Heart right ventricle (tissue), 16 donors: ENCODE measurements around the gene LRR1. TPM values are rescaled to one million over a fixed set of nuclear protein-coding genes. Genes with fewer than 3 reads are reported as not detected.

Experiments
- ATAC-seq, 8 donors: fragments of 200-7000 bp; cut with Tn5 transposase; one replicate each; pipeline ENCODE4 v1.9.1; 2020; ENCODE audit warnings: mild to moderate bottlenecking in 8 of 8, moderate library complexity in 8 of 8, moderate number of reproducible peaks in 1 of 8
- DNase-seq, 2 donors: peaks; one replicate each; pipeline ENCODE4 v3.0.0-alpha.2; 2020
- H3K27ac ChIP-seq, 10 donors: fragments of 200-600 bp; sonication (generic) in 2 of 10; one replicate each; pipeline versions ENCODE4 v1.5.0 to v1.8.0; 2020 to 2022; ENCODE audit warnings: mild to moderate bottlenecking in 3 of 10
- H3K27me3 ChIP-seq, 7 donors: fragments of 200-600 bp; one replicate each; pipeline ENCODE4 v1.8.0; 2021 to 2022; ENCODE audit warnings: mild to moderate bottlenecking in 2 of 7
- H3K36me3 ChIP-seq, 9 donors: fragments of 200-600 bp; sonication (generic) in 1 of 9; one replicate each; pipeline versions ENCODE4 v1.5.0 to v1.8.0; 2020 to 2022; ENCODE audit warnings: mild to moderate bottlenecking in 2 of 9
- H3K4me1 ChIP-seq, 9 donors: fragments of 200-600 bp; sonication (generic) in 1 of 9; one replicate each; pipeline versions ENCODE4 v1.5.0 to v1.8.0; 2020 to 2022; ENCODE audit warnings: mild to moderate bottlenecking in 4 of 9
- H3K4me3 ChIP-seq, 10 donors: fragments of 200-600 bp; sonication (generic) in 2 of 10; one replicate each; pipeline versions ENCODE4 v1.5.0 to v1.8.0; 2020 to 2022; ENCODE audit warnings: mild to moderate bottlenecking in 7 of 10, moderate library complexity in 2 of 10
- H3K9me3 ChIP-seq, 11 donors: fragments of 200-600 bp in 10 of 11; sonication (generic) in 2 of 11; one replicate each; pipeline versions ENCODE4 v1.5.0 to v1.8.0; 2013 to 2022; ENCODE audit warnings: mild to moderate bottlenecking in 2 of 11, control low read depth in 1 of 11, moderate library complexity in 1 of 11
- CTCF ChIP-seq, 9 donors: fragments of 200-600 bp; sonication (generic) in 2 of 9; IDR thresholded peaks; one replicate each; pipeline versions ENCODE4 v1.5.0 to v1.8.0; 2021 to 2022; ENCODE audit warnings: antibody characterized with exemption in 9 of 9, mild to moderate bottlenecking in 5 of 9, moderate library complexity in 1 of 9
- WGBS, 2 donors: extraction: QIAGEN DNeasy Blood & Tissue Kit; methylation state at CpG; one replicate each; pipeline ENCODE4 v1.1.7; 2013; ENCODE audit warnings: inconsistent platforms in 1 of 2; 5-methylcytosine and 5-hydroxymethylcytosine counted together
- intact Hi-C, 10 donors: fragments of 100-400 bp; cut with DNase I; formaldehyde crosslinking; loops; one replicate each; pipeline versions ENCODE4 v1.11.1 to v1.14.2; 2022
- polyA plus RNA-seq, 2 donors: library from polyadenylated mRNA; stranded (reverse); fragments of 200-250 nt; gene quantifications; one replicate each; pipeline ENCODE4 v1.2.3, GENCODE V29; 2013
- total RNA-seq, 10 donors: library from RNA; stranded (reverse); fragmentation: NEBNext Ultra II Directional in 3 of 10; extraction: Animal tissue kit (Norgen Biotek cat#: 25700) in 3 of 10; gene quantifications; one replicate each; pipeline versions ENCODE4 v1.2.1 to v1.2.4, GENCODE V29; 2021 to 2023
- donor health status: Arrhythmogenic right ventricular cardiomyopathy.
- donor health status: ischemic (EF 13 %, LVEDD 7.1; RV severe dilation, severe dysfunction).
- donor health status: healthy with polysubstance abuse.
- donor health status: DM: no; HTN: yes; CAD: no.
- donor health status: DM: no; HTN: no; CAD: no.
- donor health status: ischemic (EF 25% LVEDD 6.9; RV normal size, moderate dysfunction).
- donor health status: ischemic (EF 25% LVEDD 5.7; RV mildly dilated, moderate dysfunction).
- donor health status: healthy.
- donor health status: DM: yes; HTN: yes; CAD: no.
- donor health status: Ischemic cardiomyopathy.
- donor health status: ischemic (EF 35%, LVEDD 5.7; RV mildly dilated, moderate dysfunction).
- donor health status: nonischemic (EF 11% LVEDD 7.7; RV severe dilation, severe dysfunction).
- donor health status: DM: yes; HTN: yes; CAD: no.
- donor health status: PGD.
- donor health status: ischemic (EF 29% LVEDD 5.4; RV normal size, mild dysfunction).
- donor health status: nonischemic (EF 23%, LVEDD 6.1; RV moderate dilation, normal function).

Gene LRR1
- total and polyA plus RNA-seq, 12 donors: 2.7 to 38.4 (median 6.5) TPM

DNA sequence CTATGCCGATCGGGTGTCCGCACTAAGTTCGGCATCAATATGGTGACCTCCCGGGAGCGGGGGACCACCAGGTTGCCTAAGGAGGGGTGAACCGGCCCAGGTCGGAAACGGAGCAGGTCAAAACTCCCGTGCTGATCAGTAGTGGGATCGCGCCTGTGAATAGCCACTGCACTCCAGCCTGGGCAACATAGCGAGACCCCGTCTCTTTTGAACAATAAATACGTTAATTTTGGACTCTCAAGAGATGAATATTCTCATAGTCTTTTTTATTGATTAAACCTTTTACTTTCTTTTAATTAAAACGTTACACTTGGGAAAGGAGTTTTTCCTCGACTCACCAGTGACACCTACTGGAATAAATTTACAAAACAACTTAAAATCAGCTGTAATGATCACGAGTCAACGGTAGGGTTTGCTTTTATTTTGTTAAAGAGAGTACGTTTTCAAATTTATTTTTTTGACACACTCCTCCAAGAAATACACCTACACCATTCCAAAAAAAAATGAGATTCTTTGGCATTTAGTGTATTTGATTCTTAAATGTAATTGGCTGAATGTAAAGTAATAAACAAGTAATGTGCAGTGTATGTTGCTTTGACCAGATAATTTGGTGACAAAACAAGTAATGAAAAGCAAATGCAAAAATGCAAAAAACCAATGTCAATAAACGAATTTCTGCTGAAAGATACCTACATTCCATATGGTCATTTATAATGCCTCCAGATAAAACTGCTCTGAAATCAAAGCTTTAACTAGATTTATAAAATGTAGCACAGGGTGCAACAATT is 11.9 kb upstream of the LRR1 start:
- H3K27me3 ChIP-seq: no peaks in the 10 kb centered on the region
- peaks cover 4 to 41% (median 20%) of the 10 kb centered on the region in 9 donors for H3K4me1 ChIP-seq
- no peaks in the 10 kb centered on the region for H3K9me3 ChIP-seq
- intact Hi-C loops: no loop called here
- TF ChIP-seq CTCF (IDR thresholded peaks at IDR 0.05): peak; percentile 73 to 90 (median 82)
- 0 to 2% methylated on average over 11 to 12 of the region's 21 CpGs for WGBS, 2 donors
- H3K27ac ChIP-seq: peak overlapping the region; percentile 84 to 97 (median 93)
- peak overlapping the region in 9 of 10 donors; percentile 77 to 99 (median 89) for H3K4me3 ChIP-seq
- H3K36me3 ChIP-seq: peaks cover 0 to 29% (median 8%) of the 10 kb centered on the region in 9 donors
- ATAC-seq (peak; percentile 2 to 48 (median 22)), DNase-seq (peak in 1 of 2 donors; percentile 20)

DNA sequence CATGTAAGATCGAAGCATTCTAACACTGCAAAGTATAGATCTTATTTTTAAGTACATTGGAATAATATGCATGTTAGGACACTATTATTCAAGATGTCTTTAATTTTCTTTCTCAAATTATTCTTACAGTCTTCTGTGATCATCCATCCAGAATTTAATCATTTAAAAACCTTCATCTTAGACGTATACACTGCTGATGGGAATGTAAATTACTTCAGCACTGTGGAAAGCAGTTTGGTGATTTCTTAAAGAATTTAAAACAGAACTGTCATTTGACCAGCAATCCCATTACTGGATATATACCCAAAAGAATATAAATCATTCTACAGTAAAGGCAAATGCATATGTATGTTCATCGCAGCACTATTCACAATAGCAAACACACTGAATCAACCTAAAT is 9.4 kb upstream of the LRR1 start:
- no peak overlapping the region for H3K27ac ChIP-seq
- DNase-seq (no peak), ATAC-seq (no peak)
- H3K4me3 ChIP-seq: no peak overlapping the region
- intact Hi-C loops: no loop called here
- H3K4me1 ChIP-seq: peaks cover 4 to 20% (median 17%) of the 10 kb centered on the region in 9 donors
- WGBS, 2 donors: 88 to 93% methylated on average over 3 of the region's 3 CpGs
- H3K27me3 ChIP-seq: no peaks in the 10 kb centered on the region
- peaks cover 0 to 6% (median 0%) of the 10 kb centered on the region in 9 donors for H3K36me3 ChIP-seq
- TF ChIP-seq CTCF (IDR thresholded peaks at IDR 0.05): no peak
- H3K9me3 ChIP-seq: no peaks in the 10 kb centered on the region

- H3K9me3 ChIP-seq: no peaks in the 10 kb centered on the region
- ATAC-seq (no peak), DNase-seq (no peak)
- 71 to 75% methylated on average over 3 of the region's 3 CpGs for WGBS, 2 donors
- no peak for TF ChIP-seq CTCF (IDR thresholded peaks at IDR 0.05)
- no peaks in the 10 kb centered on the region for H3K36me3 ChIP-seq
- no peak overlapping the region for H3K4me3 ChIP-seq
- H3K27ac ChIP-seq: no peak overlapping the region
- H3K4me1 ChIP-seq: peaks cover 0 to 32% (median 21%) of the 10 kb centered on the region in 9 donors
- intact Hi-C loops: no loop called here
- no peaks in the 10 kb centered on the region for H3K27me3 ChIP-seq
These were observed 5.7 kb upstream of the LRR1 start for GRCh38 chr14:49593016-49593415.

- intact Hi-C loops: no loop called here
- Histone ChIP-seq H3K36me3 (no peaks in the 10 kb centered on the region), H3K4me1 (peaks cover 5 to 32% (median 21%) of the 10 kb centered on the region in 9 donors), H3K9me3 (no peaks in the 10 kb centered on the region), H3K27ac (peak overlapping the region in 6 of 10 donors; percentile 16 to 65 (median 36)), H3K4me3 (peak overlapping the region in 1 of 10 donors; percentile 6), H3K27me3 (no peaks in the 10 kb centered on the region)
- WGBS, 2 donors: 7 to 19% methylated on average over 4 of the region's 4 CpGs
- TF ChIP-seq CTCF (IDR thresholded peaks at IDR 0.05): no peak
- peak in 3 of 8 donors; percentile 13 to 49 (median 14) for ATAC-seq
- DNase-seq: no peak
These were observed 4.2 kb upstream of the LRR1 start for GRCh38 chr14:49594347-49595091.
